AG10803 (cell line): Measurements from ENCODE around the gene TDRD12.
"Not testable (repeated sequence)": the region's sequence is repeated elsewhere in the genome, so short reads cannot be mapped to it uniquely, and the experiment has no call there.

Experiments
- DNase-seq: peaks from one replicate; pipeline ENCODE4 v3.0.0; 2010; ENCODE audit warnings: low read depth
- H3K4me3 ChIP-seq: 2 replicates; pipeline ENCODE4 v1.5.1; 2011; ENCODE audit warnings: mild to moderate bottlenecking, low read length, control low read depth
- CTCF ChIP-seq: conservative IDR thresholded peaks from 2 replicates; pipeline ENCODE4 v1.5.1; 2011; ENCODE audit warnings: mild to moderate bottlenecking, low read length, control low read depth, inconsistent platforms

Gene TDRD12

GRCh38 chr19:32696771-32697170, 22.8 kb upstream of the TDRD12 start:
- H3K4me3 ChIP-seq, DNase-seq: not testable (repeated sequence)

GRCh38 chr19:32700129-32700528, 19.4 kb upstream of the TDRD12 start:
- H3K4me3 ChIP-seq, DNase-seq: not testable (repeated sequence)

- no peak overlapping the region for H3K4me3 ChIP-seq
- no peak for TF ChIP-seq CTCF
- DNase-seq: no peak
Measured at GRCh38 chr19:32702010-32702409, 17.6 kb upstream of the TDRD12 start.

GRCh38 chr19:32704006-32704405, 15.6 kb upstream of the TDRD12 start:
- not testable (repeated sequence) for H3K4me3 ChIP-seq, DNase-seq

GRCh38 chr19:32708457-32708856, 11.1 kb upstream of the TDRD12 start:
- TF ChIP-seq CTCF: no peak
- H3K4me3 ChIP-seq: no peak overlapping the region
- DNase-seq: no peak

- no peak overlapping the region for H3K4me3 ChIP-seq
- TF ChIP-seq CTCF: no peak
- DNase-seq: no peak
Measured at GRCh38 chr19:32709032-32709431, 10.5 kb upstream of the TDRD12 start.

GRCh38 chr19:32711747-32712146, 7.8 kb upstream of the TDRD12 start:
- no peak for DNase-seq
- TF ChIP-seq CTCF: no peak
- no peak overlapping the region for H3K4me3 ChIP-seq

GRCh38 chr19:32716203-32716602, 3.4 kb upstream of the TDRD12 start:
- not testable (repeated sequence) for DNase-seq, H3K4me3 ChIP-seq

GRCh38 chr19:32717496-32717895, 2.1 kb upstream of the TDRD12 start:
- DNase-seq: no peak
- no peak for TF ChIP-seq CTCF
- H3K4me3 ChIP-seq: no peak overlapping the region

- DNase-seq: no peak
- no peak for TF ChIP-seq CTCF
- H3K4me3 ChIP-seq: no peak overlapping the region
Measured at GRCh38 chr19:32718286-32718685, 1.3 kb upstream of the TDRD12 start.
